Endothelial cell of umbilical vein (primary cell): ENCODE results near the gene OR2F2. TPM values are rescaled to one million over a fixed set of nuclear protein-coding genes. Genes with fewer than 3 reads are reported as not detected.

Experiments used
- BruUV-seq: library from RNA; stranded (reverse); fragments of 400-500 nt; replicated peaks from 2 replicates; lab custom pipeline; 2021; lab: Mats Ljungman, UMichigan
- CTCF ChIA-PET: fragments of 300-600, 350-600 bp; sonication (Branson Sonifier 250); formaldehyde crosslinking; loops from one replicate; lab custom pipeline; 2021; ENCODE audit warnings: antibody characterized with exemption, inconsistent platforms; lab: Charles Lee
- POLR2A ChIA-PET: fragments of 300-600, 350-600 bp; sonication (Branson Sonifier 250); formaldehyde crosslinking; loops from one replicate; lab custom pipeline; 2021; ENCODE audit warnings: antibody characterized with exemption, inconsistent platforms; lab: Charles Lee
- DNase-seq: peaks from one replicate; pipeline ENCODE4 v3.0.0-alpha.2; 2011; ENCODE audit warnings: low read depth, low spot score
- FAIRE-seq: peaks from 2 replicates; lab custom pipeline; 2011; peaks lifted over from hg19 to GRCh38; lab: Jason Lieb, UNC
- H2AFZ ChIP-seq: 2 replicates; pipeline ENCODE4 v1.6.0; 2012; ENCODE audit warnings: low read depth, low read length, control low read depth, inconsistent platforms
- H3K27ac ChIP-seq: 2 replicates; pipeline ENCODE4 v1.5.1; 2011; ENCODE audit warnings: low read depth, mild to moderate bottlenecking, control low read depth, low read length, moderate library complexity; ENCODE audit not compliant: insufficient read depth
- H3K27me3 ChIP-seq, 2 experiments: 2 replicates each; pipeline versions ENCODE4 v1.6.0 to v1.6.1; 2011; ENCODE audit warnings: low read length in 2 of 2, mixed read lengths in 1 of 2; ENCODE audit not compliant: control insufficient read depth in 2 of 2, insufficient read depth in 2 of 2
- H3K36me3 ChIP-seq, 2 experiments: 2 replicates in 1 of 2; 3 replicates in 1 of 2; pipeline ENCODE4 v1.5.1; 2011; ENCODE audit warnings: low read length in 2 of 2, mild to moderate bottlenecking in 1 of 2, moderate library complexity in 1 of 2; ENCODE audit not compliant: control insufficient read depth in 2 of 2, insufficient read depth in 2 of 2; ENCODE audit errors: extremely low read depth in 1 of 2
- H3K4me1 ChIP-seq: 3 replicates; pipeline ENCODE4 v1.5.1; 2011; ENCODE audit warnings: mild to moderate bottlenecking, low read length; ENCODE audit not compliant: control insufficient read depth, insufficient read depth; ENCODE audit errors: extremely low read depth
- H3K4me2 ChIP-seq: 2 replicates; pipeline ENCODE4 v1.6.1; 2011; ENCODE audit warnings: low read length, control low read depth, mixed read lengths; ENCODE audit not compliant: insufficient read depth
- H3K4me3 ChIP-seq, 3 experiments: fragments of 200-600 bp in 1 of 3; sonication (generic), shearing (Covaris generic) in 1 of 3; replicated peaks in 1 of 3; 2 replicates each; pipeline ENCODE4 v1.5.1; 2011 to 2016; ENCODE audit warnings: control low read depth in 3 of 3, low read length in 3 of 3, mild to moderate bottlenecking in 2 of 3, inconsistent platforms in 1 of 3, low read depth in 1 of 3, moderate library complexity in 1 of 3; ENCODE audit not compliant: insufficient read depth in 1 of 3
- H3K79me2 ChIP-seq: 2 replicates; pipeline ENCODE4 v1.6.0; 2012; ENCODE audit warnings: low read length, inconsistent platforms; ENCODE audit not compliant: control insufficient read depth, insufficient read depth
- H3K9ac ChIP-seq: replicated peaks from 2 replicates; pipeline ENCODE3; 2011; ENCODE audit warnings: low read length, control low read depth; ENCODE audit not compliant: insufficient read depth; ENCODE audit errors: extremely low read depth
- H3K9me1 ChIP-seq: replicated peaks from 3 replicates; pipeline ENCODE4 v1.6.0; 2011; ENCODE audit warnings: mild to moderate bottlenecking, low read length; ENCODE audit not compliant: control insufficient read depth, insufficient read depth; ENCODE audit errors: extremely low read depth
- H3K9me3 ChIP-seq: replicated peaks from 2 replicates; pipeline ENCODE4 v1.5.1; 2012; ENCODE audit warnings: low read length, inconsistent platforms; ENCODE audit not compliant: control insufficient read depth, insufficient read depth
- H4K20me1 ChIP-seq: replicated peaks from 2 replicates; pipeline ENCODE3; 2011; ENCODE audit warnings: mild to moderate bottlenecking, low read length; ENCODE audit not compliant: control insufficient read depth, insufficient read depth; ENCODE audit errors: extremely low read depth
- CTCF ChIP-seq, 2 donors: IDR thresholded peaks; 1 replicate in 1 of 2; 2 replicates in 1 of 2; pipeline ENCODE4 v1.5.1; 2011; ENCODE audit warnings: low read length in 2 of 2, mild to moderate bottlenecking in 2 of 2, moderate library complexity in 2 of 2, control low read depth in 1 of 2, inconsistent platforms in 1 of 2, low read depth in 1 of 2; ENCODE audit not compliant: insufficient read depth in 1 of 2; ENCODE audit errors: extremely low read depth in 1 of 2
- EZH2 ChIP-seq: IDR thresholded peaks from 2 replicates; pipeline ENCODE4 v1.6.1; 2012; ENCODE audit warnings: borderline replicate concordance, low read depth, mild to moderate bottlenecking, moderate library complexity, low read length, inconsistent platforms; ENCODE audit not compliant: severe bottlenecking
- FOS ChIP-seq: IDR thresholded peaks from 2 replicates; pipeline ENCODE4 v1.6.1; 2011; ENCODE audit warnings: mild to moderate bottlenecking, low read length, moderate library complexity, borderline replicate concordance; ENCODE audit not compliant: insufficient read depth
- GATA2 ChIP-seq: IDR thresholded peaks from 2 replicates; pipeline ENCODE4 v1.7.0; 2011; ENCODE audit warnings: low read depth, mild to moderate bottlenecking, moderate library complexity, mixed read lengths, low read length; ENCODE audit not compliant: insufficient read length, insufficient read depth
- JUN ChIP-seq: IDR thresholded peaks from 2 replicates; pipeline ENCODE4 v1.6.1; 2011; ENCODE audit warnings: borderline replicate concordance, low read depth; ENCODE audit not compliant: insufficient read length, insufficient read depth
- MYC ChIP-seq: IDR thresholded peaks from one replicate; pipeline ENCODE4 v1.6.1; 2011; ENCODE audit warnings: mild to moderate bottlenecking, low read depth, low read length
- POLR2A ChIP-seq: IDR thresholded peaks from 2 replicates; pipeline ENCODE4 v1.6.1; 2012; ENCODE audit warnings: low read depth, mild to moderate bottlenecking, control low read depth, low read length
- POLR2AphosphoS5 ChIP-seq: IDR thresholded peaks from 2 replicates; pipeline ENCODE4 v1.6.1; 2012; ENCODE audit warnings: low read depth, mild to moderate bottlenecking, control low read depth, low read length, moderate library complexity; ENCODE audit not compliant: insufficient read depth
- dilution Hi-C: fragments of 300-500 bp; cut with MboI; formaldehyde crosslinking; loops from one replicate; pipeline ENCODE4 v1.15.0; 2019; ENCODE audit warnings: low sequenced_read_pairs; ENCODE audit not compliant: extremely low pct_ligation_motif_present
- intact Hi-C: fragments of 100-400 bp; cut with micrococcal nuclease; formaldehyde crosslinking; loops from one replicate; pipeline ENCODE4 v1.10.0; 2022
- polyA plus RNA-seq, 4 experiments: library from polyadenylated mRNA; depleted of rRNA in 3 of 4; stranded (reverse) in 3 of 4; unstranded in 1 of 4; fragments of >200 nt; gene quantifications; 2 replicates each; pipeline versions ENCODE4 v1.2.1 to v1.2.3, GENCODE V29; 2011 to 2012; ENCODE audit warnings: missing spikeins in 1 of 4
- total RNA-seq: library from RNA; stranded (reverse); gene quantifications from 2 replicates; pipeline ENCODE4 v1.2.3, GENCODE V29; 2021
- TF ChIP-seq, protein P1 (sequence below): IDR thresholded peaks from 2 replicates; pipeline ENCODE4 v1.6.1; 2011; ENCODE audit not compliant: insufficient read depth, insufficient read length

Gene OR2F2
- total and polyA plus RNA-seq, 2 donors (not counting 3 experiments of a cell fraction or from before 2014, with no cell fraction given): not detected

DNA sequence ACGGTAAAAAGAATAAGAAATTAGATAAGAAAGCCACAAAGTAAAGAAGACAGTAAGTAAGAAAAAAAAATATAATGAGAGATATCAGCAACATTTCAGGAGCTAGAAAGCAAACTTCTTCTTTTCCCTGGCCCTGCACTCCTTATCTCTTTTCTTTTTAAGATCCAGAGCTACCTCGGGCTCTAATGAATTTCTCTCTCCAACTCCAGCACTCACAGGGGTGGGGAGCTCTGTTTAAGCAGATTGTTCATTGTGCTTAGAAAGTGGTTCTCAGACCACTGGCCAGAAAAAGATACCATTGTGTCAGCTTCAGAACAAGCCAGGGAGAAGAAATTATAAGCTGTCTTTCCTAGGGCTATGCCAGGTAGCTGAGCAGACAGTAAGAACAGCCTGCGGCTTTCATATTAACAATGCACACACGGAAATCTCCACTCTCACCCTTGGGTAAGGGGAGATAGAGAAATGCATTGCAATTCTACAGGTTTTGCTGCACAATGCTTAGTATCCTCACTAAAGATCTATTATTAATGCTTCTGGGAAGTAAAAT, 38.9 kb downstream of the OR2F2 start:
- POLR2A ChIA-PET: no interaction called here
- CTCF ChIA-PET: interaction anchor here (1.2 kb wide), 1 partner anchor 11 kb away, joined by 4 read pairs; no protein-coding TSS in a partner anchor
- TF ChIP-seq, protein P1, sequence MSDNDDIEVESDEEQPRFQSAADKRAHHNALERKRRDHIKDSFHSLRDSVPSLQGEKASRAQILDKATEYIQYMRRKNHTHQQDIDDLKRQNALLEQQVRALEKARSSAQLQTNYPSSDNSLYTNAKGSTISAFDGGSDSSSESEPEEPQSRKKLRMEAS: no peak
- TF ChIP-seq POLR2AphosphoS5 (no peak), FOS (no peak), JUN (no peak), MYC (no peak), EZH2 (no peak)
- H3K4me2 ChIP-seq: no peak overlapping the region
- no peak overlapping the region for H2AFZ ChIP-seq
- no peaks in the 10 kb centered on the region for H3K9me1 ChIP-seq
- no peaks in the 10 kb centered on the region for H3K9me3 ChIP-seq
- no peaks in the 10 kb centered on the region for H4K20me1 ChIP-seq
- H3K4me3 ChIP-seq: no peak overlapping the region
- BruUV-seq: no TSS peak
- dilution Hi-C loops (no loop called here), intact Hi-C loops (no loop called here)
- no peak for DNase-seq
- no peaks in the 10 kb centered on the region for H3K27me3 ChIP-seq
- H3K36me3 ChIP-seq: no peaks in the 10 kb centered on the region
- FAIRE-seq: no peak
- H3K4me1 ChIP-seq: peaks cover 5% of the 10 kb centered on the region
- H3K9ac ChIP-seq: no peak overlapping the region
- no peaks in the 10 kb centered on the region for H3K79me2 ChIP-seq
- no peak overlapping the region for H3K27ac ChIP-seq

- Histone ChIP-seq H3K79me2 (no peaks in the 10 kb centered on the region), H3K9ac (no peak overlapping the region), H3K4me1 (peaks cover 10% of the 10 kb centered on the region), H3K27me3 (no peaks in the 10 kb centered on the region), H3K4me2 (no peak overlapping the region), H2AFZ (no peak overlapping the region), H3K4me3 (no peak overlapping the region), H3K27ac (no peak overlapping the region), H4K20me1 (no peaks in the 10 kb centered on the region), H3K9me1 (no peaks in the 10 kb centered on the region), H3K36me3 (no peaks in the 10 kb centered on the region), H3K9me3 (no peaks in the 10 kb centered on the region)
- DNase-seq (no peak), FAIRE-seq (no peak)
- dilution Hi-C loops: no loop called here
- no TSS peak for BruUV-seq
- CTCF ChIA-PET: interaction anchor here (0.5 to 1.2 kb wide), 3 partner anchors 11 to 53 kb away, joined by 3 to 4 read pairs (median 3); no protein-coding TSS in a partner anchor
- intact Hi-C loops: no loop called here
- no peak for TF ChIP-seq GATA2
- no peak for TF ChIP-seq POLR2A
- no peak for TF ChIP-seq MYC
- TF ChIP-seq, protein P1: no peak
- no peak for TF ChIP-seq JUN
- TF ChIP-seq FOS: no peak
- TF ChIP-seq POLR2AphosphoS5: no peak
- TF ChIP-seq EZH2: no peak
- TF ChIP-seq CTCF (IDR thresholded peaks at IDR 0.05; ENCODE audit: extremely low read depth in 1 of 2, insufficient read depth in 1 of 2, low read depth in 1 of 2, low read length in 2 of 2): no peak
- POLR2A ChIA-PET: no interaction called here
These were observed 39.4 kb downstream of the OR2F2 start for GRCh38 chr7:143974459-143974858.
